GM23248 (cell line): Measurements from ENCODE around the gene TRIML2. TPM values are rescaled to one million over a fixed set of nuclear protein-coding genes. Genes with fewer than 3 reads are reported as not detected.

Experiments
- DNase-seq: peaks from one replicate; pipeline ENCODE4 v3.0.0-alpha.2; 2015
- H2AFZ ChIP-seq: fragments of 200-600 bp; sonication (generic); 2 replicates; pipeline ENCODE4 v1.6.1; 2016; ENCODE audit warnings: antibody characterized with exemption
- H3F3A ChIP-seq: fragments of 200-600 bp; sonication (generic); 2 replicates; pipeline ENCODE4 v1.6.1; 2016; ENCODE audit warnings: mild to moderate bottlenecking, antibody characterized with exemption, mixed run types; ENCODE audit not compliant: insufficient read depth
- H3K27ac ChIP-seq: fragments of 200-600 bp; sonication (generic); 2 replicates; pipeline ENCODE4 v1.5.1; 2016; ENCODE audit warnings: mild to moderate bottlenecking
- H3K27me3 ChIP-seq: fragments of 200-600 bp; sonication (generic); replicated peaks from 2 replicates; pipeline ENCODE4 v1.6.1; 2016; ENCODE audit warnings: mild to moderate bottlenecking; ENCODE audit not compliant: insufficient read depth
- H3K36me3 ChIP-seq: fragments of 200-600 bp; sonication (generic); 2 replicates; pipeline ENCODE4 v1.6.1; 2016; ENCODE audit warnings: low read depth, mild to moderate bottlenecking
- H3K4me1 ChIP-seq: fragments of 200-600 bp; sonication (generic); 2 replicates; pipeline ENCODE4 v1.6.1; 2016; ENCODE audit warnings: mild to moderate bottlenecking; ENCODE audit not compliant: insufficient read depth
- H3K4me2 ChIP-seq: fragments of 200-600 bp; sonication (generic); one replicate; pipeline ENCODE4 v1.6.1; 2016; ENCODE audit warnings: mild to moderate bottlenecking; ENCODE audit not compliant: unreplicated experiment
- H3K4me3 ChIP-seq: fragments of 200-600 bp; sonication (generic); 2 replicates; pipeline ENCODE4 v1.5.1; 2016; ENCODE audit warnings: mild to moderate bottlenecking
- H3K79me2 ChIP-seq: fragments of 200-600 bp; sonication (generic); 2 replicates; pipeline ENCODE4 v1.6.1; 2016; ENCODE audit warnings: mild to moderate bottlenecking; ENCODE audit not compliant: insufficient read depth
- H3K9ac ChIP-seq: fragments of 200-600 bp; sonication (generic); 2 replicates; pipeline ENCODE4 v1.6.1; 2016; ENCODE audit warnings: mild to moderate bottlenecking
- H3K9me2 ChIP-seq: fragments of 200-600 bp; sonication (generic); 2 replicates; pipeline ENCODE4 v1.6.1; 2016; ENCODE audit warnings: mixed run types, mild to moderate bottlenecking, moderate library complexity; ENCODE audit not compliant: insufficient read depth
- H3K9me3 ChIP-seq: fragments of 200-600 bp; sonication (generic); one replicate; pipeline ENCODE4 v1.6.1; 2017; ENCODE audit warnings: low read depth
- H4K20me1 ChIP-seq: fragments of 200-600 bp; sonication (generic); 2 replicates; pipeline ENCODE4 v1.6.0; 2016; ENCODE audit not compliant: insufficient read depth
- EZH2 ChIP-seq: fragments of 200-600 bp; sonication (generic); IDR thresholded peaks from 2 replicates; pipeline ENCODE4 v1.6.1; 2018; ENCODE audit warnings: antibody characterized with exemption, mild to moderate bottlenecking; ENCODE audit not compliant: insufficient read depth, poor library complexity, severe bottlenecking
- EZH2phosphoT487 ChIP-seq: fragments of 200-600 bp; sonication (generic); IDR thresholded peaks from 2 replicates; pipeline ENCODE4 v1.6.1; 2018; ENCODE audit warnings: antibody characterized with exemption, moderate library complexity, mild to moderate bottlenecking, low read depth; ENCODE audit not compliant: insufficient read depth
- WGBS, 2 experiments: methylation state at CpG; one replicate each; pipeline ENCODE4 v1.1.6; 2015 to 2017; ENCODE audit warnings: low lambda C conversion rate in 2 of 2, low coverage in 1 of 2; ENCODE audit errors: missing lambda C conversion rate in 2 of 2; 5-methylcytosine and 5-hydroxymethylcytosine counted together
- in situ Hi-C: fragments of 300-500 bp; cut with MboI; formaldehyde crosslinking; loops from 2 replicates; pipeline ENCODE4 v1.15.0; 2020
- polyA plus RNA-seq: library from polyadenylated mRNA; unstranded; fragments of >200 nt; fragmentation: Nextera tagmentation; extraction: Ambion mirVana; gene quantifications from 2 replicates; pipeline ENCODE4 v1.2.1, GENCODE V29; 2016
- total RNA-seq: library from RNA; depleted of rRNA; stranded (reverse); fragments of >200 nt; shearing (Covaris generic); gene quantifications from 2 replicates; pipeline ENCODE4 v1.2.3, GENCODE V29; 2014

TRIML2 gene
- total and polyA plus RNA-seq, 2 experiments from 2014 or later, result not detected

GRCh38 chr4:188106454-188106853, 2.9 kb downstream of the TRIML2 start:
- no peak for TF ChIP-seq EZH2phosphoT487
- TF ChIP-seq EZH2, result no peak
- Histone ChIP-seq H3K9me3 (no peaks in the 10 kb centered on the region), H3K79me2 (no peaks in the 10 kb centered on the region), H3K27ac (no peak overlapping the region), H3K4me3 (no peak overlapping the region), H3K36me3 (no peaks in the 10 kb centered on the region), H3K4me2 (no peak overlapping the region), H3K4me1 (no peaks in the 10 kb centered on the region), H2AFZ (no peak overlapping the region), H4K20me1 (no peaks in the 10 kb centered on the region), H3K9me2 (no peaks in the 10 kb centered on the region), H3K9ac (no peak overlapping the region), H3F3A (no peaks in the 10 kb centered on the region), H3K27me3 (no peaks in the 10 kb centered on the region)
- in situ Hi-C loops, result no loop called here
- WGBS, 2 experiments, result 82% methylated on average over 37 to 39 of the region's 40 CpGs
- no peak for DNase-seq

- Histone ChIP-seq H3K4me2 (no peak overlapping the region), H3K4me1 (no peaks in the 10 kb centered on the region), H3K79me2 (no peaks in the 10 kb centered on the region), H3K27me3 (no peaks in the 10 kb centered on the region), H3K9me3 (no peaks in the 10 kb centered on the region), H3K9me2 (no peaks in the 10 kb centered on the region), H3K9ac (no peak overlapping the region), H3K36me3 (no peaks in the 10 kb centered on the region), H4K20me1 (no peaks in the 10 kb centered on the region), H3K4me3 (no peak overlapping the region), H2AFZ (no peak overlapping the region), H3F3A (no peaks in the 10 kb centered on the region), H3K27ac (no peak overlapping the region)
- WGBS, 2 experiments, result 13% methylated on average over 3 of the region's 3 CpGs
- DNase-seq, result no peak
- TF ChIP-seq EZH2phosphoT487 (no peak), EZH2 (no peak)
- in situ Hi-C loops, result no loop called here
Observed at GRCh38 chr4:188092824-188093223, 16.6 kb downstream of the TRIML2 start.

GRCh38 chr4:188086858-188087257, 22.5 kb downstream of the TRIML2 start:
- in situ Hi-C loops, result no loop called here
- Histone ChIP-seq H3K9me3 (no peaks in the 10 kb centered on the region), H3K4me2 (no peak overlapping the region), H3K27ac (no peak overlapping the region), H3F3A (no peaks in the 10 kb centered on the region), H3K27me3 (no peaks in the 10 kb centered on the region), H3K36me3 (no peaks in the 10 kb centered on the region), H3K79me2 (no peaks in the 10 kb centered on the region), H2AFZ (no peak overlapping the region), H3K4me3 (no peak overlapping the region), H3K9ac (no peak overlapping the region), H3K4me1 (no peaks in the 10 kb centered on the region), H3K9me2 (no peaks in the 10 kb centered on the region), H4K20me1 (no peaks in the 10 kb centered on the region)
- WGBS, 2 experiments, result 12 to 24% methylated on average over 6 of the region's 6 CpGs
- TF ChIP-seq EZH2 (no peak), EZH2phosphoT487 (no peak)
- no peak for DNase-seq

- H3K4me1 ChIP-seq, result no peaks in the 10 kb centered on the region
- H3K9ac ChIP-seq, result no peak overlapping the region
- H4K20me1 ChIP-seq, result no peaks in the 10 kb centered on the region
- H3K9me3 ChIP-seq, result no peaks in the 10 kb centered on the region
- H3K36me3 ChIP-seq, result no peaks in the 10 kb centered on the region
- in situ Hi-C loops, result no loop called here
- no peak overlapping the region for H3K4me3 ChIP-seq
- H3K27me3 ChIP-seq, result no peaks in the 10 kb centered on the region
- H3F3A ChIP-seq, result no peaks in the 10 kb centered on the region
- H3K9me2 ChIP-seq, result no peaks in the 10 kb centered on the region
- no peak overlapping the region for H3K4me2 ChIP-seq
- H2AFZ ChIP-seq, result no peak overlapping the region
- H3K79me2 ChIP-seq, result no peaks in the 10 kb centered on the region
- no peak overlapping the region for H3K27ac ChIP-seq
- DNase-seq, result no peak
- no peak for TF ChIP-seq EZH2
- TF ChIP-seq EZH2phosphoT487, result no peak
- WGBS, 2 experiments, result 9 to 17% methylated on average over 3 of the region's 3 CpGs
Observed at GRCh38 chr4:188082796-188083195, 26.6 kb downstream of the TRIML2 start.

- 6 to 12% methylated on average over 1 of the region's 1 CpG for WGBS, 2 experiments
- no peaks in the 10 kb centered on the region for H3K79me2 ChIP-seq
- no peak for DNase-seq
Observed at GRCh38 chr4:188078116-188078515, 31.3 kb downstream of the TRIML2 start.

More at GRCh38 chr4:188078116-188078515, 31.3 kb downstream of the TRIML2 start:
- no peaks in the 10 kb centered on the region for H3F3A ChIP-seq
- H4K20me1 ChIP-seq, result no peaks in the 10 kb centered on the region
- H3K4me3 ChIP-seq, result no peak overlapping the region
- no peak overlapping the region for H2AFZ ChIP-seq
- no peak overlapping the region for H3K27ac ChIP-seq
- no peak overlapping the region for H3K9ac ChIP-seq
- in situ Hi-C loops, result no loop called here
- H3K36me3 ChIP-seq, result no peaks in the 10 kb centered on the region
- TF ChIP-seq EZH2 (no peak), EZH2phosphoT487 (no peak)
- H3K4me2 ChIP-seq, result no peak overlapping the region
- H3K9me2 ChIP-seq, result no peaks in the 10 kb centered on the region
- no peaks in the 10 kb centered on the region for H3K9me3 ChIP-seq
- H3K27me3 ChIP-seq, result no peaks in the 10 kb centered on the region
- no peaks in the 10 kb centered on the region for H3K4me1 ChIP-seq
